GM18499 (cell line): Measurements from ENCODE around the gene PDSS2.

Experiments used
- ATAC-seq: cut with Tn5 transposase; IDR thresholded peaks from one replicate; pipeline ENCODE4 v1.9.1; 2021; ENCODE audit warnings: moderate number of reproducible peaks; ENCODE audit not compliant: insufficient read depth, unreplicated experiment

PDSS2 gene

GRCh38 chr6:107106165-107106564, 353.2 kb downstream of the PDSS2 start:
- ATAC-seq: no peak

GRCh38 chr6:107105511-107106116, 353.8 kb downstream of the PDSS2 start:
- ATAC-seq: no peak

- ATAC-seq: no peak
These were observed 356.3 kb downstream of the PDSS2 start for GRCh38 chr6:107103082-107103481.
